T follicular helper cell (primary cell): ENCODE results near the gene RYR2.

Source experiments
- DNase-seq: peaks from one replicate; pipeline ENCODE4 v3.0.0-alpha.2; 2020; ENCODE audit warnings: low read depth

RYR2 gene

DNA sequence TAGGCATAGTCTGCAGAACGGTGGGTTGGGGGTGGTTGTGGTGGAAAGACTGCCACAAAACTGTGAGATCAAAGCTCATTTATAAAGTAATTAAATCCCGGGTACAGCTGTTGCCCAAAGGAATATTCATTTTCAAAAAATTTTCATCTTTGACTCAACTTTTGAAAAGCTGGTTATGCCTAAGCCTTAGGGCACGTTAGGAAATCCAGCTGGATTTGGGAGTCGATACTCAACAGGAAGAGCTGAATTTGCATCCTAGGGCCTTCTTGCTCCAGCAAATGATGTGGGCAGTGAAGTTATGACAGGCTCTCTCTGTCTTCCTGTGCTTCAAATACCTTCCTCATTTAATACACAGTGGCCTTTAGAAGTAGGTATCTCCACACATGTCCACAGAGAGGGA lies 817.0 kb downstream of the RYR2 start:
- DNase-seq, result no peak

DNA sequence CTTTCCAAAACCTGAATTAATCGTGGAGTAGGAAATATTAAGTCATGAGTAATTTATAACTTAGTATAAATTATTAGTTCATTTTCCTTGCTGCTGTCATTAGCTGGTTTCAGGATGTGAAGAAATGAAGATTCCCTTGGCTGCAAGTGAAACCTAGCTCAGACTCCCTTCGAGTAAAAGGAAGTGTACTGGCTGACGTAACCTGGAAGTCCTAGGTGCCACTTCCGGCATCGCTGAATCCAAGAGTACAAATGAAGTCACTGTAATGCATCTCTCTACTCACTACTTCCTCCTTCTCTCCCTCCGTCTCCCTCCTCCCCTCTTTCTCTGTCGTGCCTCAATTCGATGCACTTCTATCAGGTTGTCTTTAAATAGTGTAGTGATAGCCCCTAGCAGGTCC lies 820.0 kb downstream of the RYR2 start:
- DNase-seq, result no peak

DNA sequence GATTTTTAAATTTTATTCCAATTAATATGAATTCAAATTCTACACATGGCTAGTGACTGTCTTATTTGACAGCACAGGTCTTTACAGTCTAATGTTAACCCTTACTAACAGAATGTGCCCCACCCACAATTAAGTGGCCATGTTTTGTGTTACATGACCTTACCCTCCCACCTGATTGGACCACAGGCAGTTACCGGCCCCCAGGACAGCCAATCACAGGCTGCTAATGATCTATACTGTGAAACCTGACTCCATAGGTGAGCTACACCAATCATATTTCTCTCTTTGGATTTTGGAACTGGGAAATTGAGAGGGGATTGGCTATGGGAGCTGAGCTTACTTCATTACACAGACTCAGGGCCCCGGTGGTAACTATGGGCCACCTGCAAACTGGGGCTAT lies 821.2 kb downstream of the RYR2 start:
- DNase-seq, result no peak

DNA sequence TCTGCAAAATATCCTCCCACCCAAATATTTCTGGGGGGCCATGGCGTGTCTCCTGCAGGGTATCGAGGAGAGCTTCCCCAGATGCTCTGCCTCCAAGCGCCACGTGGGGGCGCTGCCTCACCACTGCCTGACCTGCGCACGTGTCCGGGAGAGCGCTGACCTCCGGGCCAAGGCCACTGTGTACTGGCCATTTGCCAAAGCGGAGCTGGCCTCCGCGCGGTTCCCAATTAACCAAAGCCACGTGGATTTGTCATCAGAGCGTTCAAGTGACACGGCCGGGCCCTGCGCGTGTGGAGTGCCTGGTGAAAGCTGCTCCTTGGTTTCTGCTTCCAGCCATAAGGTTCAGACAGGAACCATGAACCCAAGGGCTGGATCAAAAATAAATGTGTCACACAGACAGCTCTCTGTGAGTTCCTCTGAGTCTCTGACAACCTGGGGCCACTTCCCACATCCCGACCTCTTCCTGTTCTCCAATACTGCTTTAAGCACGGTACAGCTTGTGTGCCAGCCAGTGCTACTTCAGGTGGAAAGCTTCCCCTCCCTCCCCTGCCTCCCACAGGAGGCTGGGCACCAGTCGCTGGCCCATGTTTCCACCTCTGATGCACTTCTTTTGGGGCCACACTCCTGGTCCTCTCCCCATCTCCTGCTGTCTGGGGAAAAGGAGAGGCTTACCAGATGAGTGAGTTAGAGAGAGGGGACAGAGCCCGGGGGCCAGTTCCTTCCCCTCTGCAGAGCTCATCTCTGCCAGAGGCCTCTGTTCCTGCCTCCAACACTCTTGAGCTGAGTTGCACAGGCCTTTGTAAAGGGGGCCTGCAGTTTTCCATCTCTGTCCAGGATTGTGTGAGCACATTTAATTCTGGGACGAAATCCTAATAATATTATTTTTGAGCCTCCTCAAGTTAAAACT lies 822.6 kb downstream of the RYR2 start:
- DNase-seq, result no peak

DNA sequence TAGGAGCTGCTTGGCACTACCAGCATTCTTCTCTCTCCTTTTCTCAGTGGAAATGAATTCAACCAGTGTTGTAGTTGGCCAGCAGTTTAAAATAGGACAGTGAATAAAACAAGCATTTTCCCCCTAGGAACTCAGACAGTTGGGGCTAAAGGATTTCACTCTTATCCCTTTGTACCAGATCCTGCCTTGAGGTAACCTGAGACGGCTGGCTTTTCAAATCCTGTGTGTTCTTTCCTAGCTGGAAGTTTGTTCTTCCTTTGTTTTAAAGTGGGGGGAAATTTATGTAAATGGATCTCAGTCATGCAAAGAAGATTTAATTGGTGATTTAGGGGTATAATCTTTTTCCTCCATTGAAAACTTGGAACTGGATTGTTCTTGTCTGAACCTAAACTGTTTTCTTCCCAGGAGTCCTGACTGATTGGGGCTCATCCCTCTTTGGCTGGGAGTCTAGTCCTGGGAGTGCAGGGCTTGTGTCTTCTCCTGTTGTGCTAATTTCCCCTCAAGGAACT lies 825.5 kb downstream of the RYR2 start:
- no peak for DNase-seq

DNA sequence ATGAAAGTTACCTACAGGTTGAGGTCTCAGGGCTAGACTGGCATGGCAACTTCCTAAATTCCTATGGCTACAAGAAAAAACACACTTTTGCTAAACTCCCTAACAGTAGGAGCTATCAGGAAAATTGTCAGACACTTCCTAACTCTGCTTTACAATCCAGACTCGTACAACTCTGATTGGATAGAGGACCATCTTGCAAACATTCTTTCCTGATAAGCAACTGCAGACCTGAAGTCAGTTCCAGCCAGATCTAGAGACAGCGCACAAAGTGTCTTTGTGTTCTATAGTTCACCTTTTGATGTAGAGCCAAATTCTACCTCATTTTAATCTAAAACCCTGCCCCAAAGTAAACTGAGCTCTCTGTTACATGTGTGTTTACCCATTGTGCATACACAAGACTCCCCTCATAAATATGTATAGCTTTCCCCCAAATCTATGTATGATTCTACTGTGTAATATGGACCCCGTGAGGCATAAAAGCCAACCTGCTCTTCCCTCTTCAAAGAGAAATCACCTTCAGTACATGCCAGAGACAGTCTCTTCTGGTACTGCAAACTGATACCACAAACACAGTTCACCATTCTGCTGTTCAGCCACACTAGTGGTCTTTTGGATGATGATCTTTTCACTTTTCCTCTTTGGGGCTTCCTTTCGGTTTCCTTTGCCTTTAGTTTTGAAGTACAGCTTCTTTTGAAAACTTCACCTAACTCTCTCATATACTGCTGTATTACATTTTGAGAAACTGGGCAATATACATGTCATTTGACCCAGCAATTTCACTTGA lies 827.0 kb downstream of the RYR2 start:
- no peak for DNase-seq

DNA sequence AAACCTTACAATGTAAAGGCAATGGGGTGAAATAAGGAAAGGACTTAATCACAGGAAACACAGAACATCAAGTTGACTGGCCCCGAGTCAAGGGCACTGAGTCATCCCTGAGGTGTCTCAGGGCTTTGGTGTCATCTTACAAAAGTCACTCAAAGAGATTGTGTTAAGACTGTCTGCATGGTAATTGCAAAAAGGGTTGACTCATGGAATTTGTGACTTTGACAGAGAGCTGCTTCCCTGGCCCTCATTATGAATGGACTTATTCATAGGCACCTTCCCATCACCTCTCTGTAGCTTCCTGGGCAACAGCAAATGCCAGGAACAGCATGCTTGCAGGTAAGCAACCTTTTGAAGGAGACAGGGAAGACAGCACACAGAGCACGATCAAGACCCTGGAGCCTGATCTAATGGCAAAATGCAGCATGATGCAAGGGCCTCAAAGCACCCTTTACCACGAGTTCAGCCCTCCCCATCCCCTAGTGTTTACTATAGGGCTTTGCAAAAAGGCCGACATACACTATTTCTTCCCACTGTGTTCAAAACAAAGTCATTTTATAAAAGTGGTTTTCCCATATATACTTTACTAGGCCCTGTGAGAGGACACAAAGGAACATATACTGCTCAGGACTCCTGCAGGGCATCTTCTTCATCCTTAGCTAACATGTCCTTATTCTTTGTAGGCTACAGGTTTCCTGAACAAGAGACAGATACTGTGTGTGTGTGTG lies 831.7 kb downstream of the RYR2 start:
- DNase-seq, result no peak

DNA sequence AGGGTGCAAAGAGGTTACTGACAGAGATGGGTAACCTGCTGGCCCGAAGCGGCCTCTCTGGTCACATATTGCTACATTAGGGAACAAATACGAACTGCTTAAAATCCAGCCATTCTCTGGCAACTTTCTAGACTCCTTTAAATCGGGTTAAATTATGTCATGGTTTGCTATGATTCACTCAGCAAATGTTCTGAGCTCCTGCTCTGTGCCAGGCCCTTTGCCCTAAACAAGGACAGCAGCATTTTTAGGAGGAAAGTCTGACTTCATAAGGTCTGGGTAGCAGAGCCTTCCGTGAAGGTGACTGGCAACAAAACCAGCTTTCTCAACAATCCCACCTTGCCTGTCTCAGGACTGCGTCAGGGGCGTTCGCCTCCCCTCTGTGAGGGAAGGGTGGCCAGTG lies 833.3 kb downstream of the RYR2 start:
- DNase-seq, result no peak

DNA sequence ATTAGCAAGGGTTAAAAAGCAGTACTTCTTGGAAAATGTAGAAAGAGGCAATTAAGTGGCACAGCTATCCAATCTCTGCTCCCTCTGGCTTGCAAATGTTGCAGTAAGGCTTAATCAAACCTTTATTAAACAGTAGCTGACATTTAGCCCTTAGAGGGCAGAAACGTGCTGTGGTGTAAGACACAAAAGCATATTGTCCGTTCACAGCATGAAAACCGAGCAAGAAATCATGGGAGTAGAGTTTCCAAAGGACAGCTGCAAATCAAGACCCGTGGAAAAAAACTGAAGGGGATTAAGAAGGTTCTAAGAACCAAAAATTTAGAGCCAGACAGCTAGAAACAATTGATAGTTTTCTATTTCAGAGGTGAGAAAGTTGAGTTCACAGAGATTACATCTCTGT lies 835.6 kb downstream of the RYR2 start:
- DNase-seq, result no peak

DNA sequence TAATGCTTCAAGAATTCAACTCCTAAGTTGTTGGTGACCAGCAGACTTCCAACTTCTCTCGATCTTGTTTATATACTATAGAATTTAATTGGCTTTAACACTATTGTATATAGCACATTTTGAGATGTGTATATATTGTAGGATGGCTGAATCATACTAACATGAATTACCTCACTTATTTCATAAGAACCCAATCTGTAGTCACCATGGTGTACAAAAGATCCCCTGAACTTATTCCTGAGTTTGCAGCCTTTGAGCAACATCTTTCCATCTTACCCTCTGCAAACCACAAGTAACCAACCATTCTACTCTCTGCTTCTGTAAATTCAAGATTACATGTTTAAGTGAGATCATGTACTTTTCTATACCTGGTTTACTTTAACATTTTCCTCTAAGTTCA lies 836.4 kb downstream of the RYR2 start:
- no peak for DNase-seq

DNA sequence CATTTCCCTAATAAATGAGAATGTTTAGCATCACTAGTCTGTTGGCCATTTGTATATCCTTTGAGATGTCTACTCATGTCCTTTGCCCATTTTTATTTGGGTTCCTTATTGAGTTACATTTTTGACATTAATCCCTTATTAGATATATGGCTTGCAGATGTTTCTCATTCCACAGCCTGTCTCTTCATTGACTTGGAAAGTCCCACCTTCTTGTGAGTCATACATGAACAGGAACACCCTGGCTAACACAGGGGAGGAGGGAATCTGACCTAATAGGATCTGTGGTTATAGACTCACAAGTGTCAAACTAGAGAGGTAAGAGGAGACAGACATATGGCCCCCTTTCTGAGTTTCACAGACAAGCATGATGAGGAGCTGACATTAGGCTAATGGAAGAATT lies 837.2 kb downstream of the RYR2 start:
- DNase-seq, result no peak
